A549 treated with AZD9567 at 1 μM for 4 hours (cell line): ENCODE measurements around the gene TACC2. TPM values are rescaled to one million over a fixed set of nuclear protein-coding genes. Genes with fewer than 3 reads are reported as not detected.

Experiments
- total RNA-seq: library from RNA; stranded (reverse); fragments of 200-300 nt; extraction: Qiagen RNA extraction; gene quantifications from 5 replicates; pipeline ENCODE4 v1.2.3, GENCODE V29; 2022; ENCODE audit not compliant: insufficient read depth

TACC2 gene
- 65.9 to 80.0 TPM (median 70.3 TPM) in 5 replicates for total RNA-seq

GRCh38 chr10:121988361-121989324 lies at the start of gene TACC2:
TACC2 (plus strand) TSS chr10:121989163; CDS start chr10:122021982, 32,819 bp downstream.

GRCh38 chr10:121974535-121975294 lies 14.2 kb upstream of the TACC2 start, which contains the start of gene NSMCE4A:
NSMCE4A (minus strand) TSS chr10:121975217; CDS start chr10:121975165, 52 bp downstream.

GRCh38 chr10:122271076-122271475 lies 282.1 kb downstream of the TACC2 start, which contains the start of gene BTBD16:
BTBD16 (plus strand) TSS chr10:122271296; CDS start chr10:122275082, 3,786 bp downstream.

Other genes with a start within 250 kb of the TACC2 start
- gene ATE1, start 61.1 kb upstream of the TACC2 start, total RNA-seq: 14.9 to 23.9 TPM (median 19.0 TPM) in 5 replicates
- 45.2 to 62.3 TPM (median 60.5 TPM) in 5 replicates for gene NSMCE4A, start 13.9 kb upstream of the TACC2 start, total RNA-seq